GM18868 (cell line): Measurements from ENCODE around the gene BCL7B.
A peak's percentile ranks its signal among the peaks of the same experiment; 100 is the strongest.
"Not testable (repeated sequence)": the region's sequence is repeated elsewhere in the genome, so short reads cannot be mapped to it uniquely, and the experiment has no call there.

Source experiments
- ATAC-seq: cut with Tn5 transposase; IDR thresholded peaks from one replicate; pipeline ENCODE4 v1.9.1; 2021; ENCODE audit warnings: mild to moderate bottlenecking, moderate library complexity; ENCODE audit not compliant: unreplicated experiment

The BCL7B gene

DNA sequence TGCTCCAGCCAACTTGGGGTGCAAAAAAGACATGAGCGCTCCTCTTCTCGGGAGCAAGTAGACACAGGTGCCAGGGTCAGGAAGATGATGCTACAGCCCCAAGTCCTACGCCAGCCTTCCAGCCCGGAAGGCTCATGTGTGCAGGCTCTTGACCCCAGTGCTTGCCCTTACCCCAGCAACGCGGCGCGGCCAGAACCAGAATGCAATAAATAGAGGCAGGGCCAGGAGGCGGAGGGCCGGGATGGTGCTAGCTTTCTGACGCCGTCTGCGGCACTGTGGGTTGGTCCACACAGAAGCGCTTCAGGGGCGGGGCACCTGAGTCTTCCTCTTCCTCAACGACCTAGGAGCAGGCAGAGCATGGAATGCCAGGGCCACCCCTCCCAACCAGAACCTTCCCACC, 20.4 kb downstream of the BCL7B start:
- ATAC-seq: no peak

GRCh38 chr7:73536479-73536878, 21.0 kb downstream of the BCL7B start:
- ATAC-seq: no peak

- not testable (repeated sequence) for ATAC-seq
Observed at GRCh38 chr7:73535918-73536317, 21.6 kb downstream of the BCL7B start.

- ATAC-seq: no peak
Observed at GRCh38 chr7:73533742-73534141, 23.7 kb downstream of the BCL7B start.

GRCh38 chr7:73532224-73532623, 25.3 kb downstream of the BCL7B start:
- no peak for ATAC-seq

DNA sequence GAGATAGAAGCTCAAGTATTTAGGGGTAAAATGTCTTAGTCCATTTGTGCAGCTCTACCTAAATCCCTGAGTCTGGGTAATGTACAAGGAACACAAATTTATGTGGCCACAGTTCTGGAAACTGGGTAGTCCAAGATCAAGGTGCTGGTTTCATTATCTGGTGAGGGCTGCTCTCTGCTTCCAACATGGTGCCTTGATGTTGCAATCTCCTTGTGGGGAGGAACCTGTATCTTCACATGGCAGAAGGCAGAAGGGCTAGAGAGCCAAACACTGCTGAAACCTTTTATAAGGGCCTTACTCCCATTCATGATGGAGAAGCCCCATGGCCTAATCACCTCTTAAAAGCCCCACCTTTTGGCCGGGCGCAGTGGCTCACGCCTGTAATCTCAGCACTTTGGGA, 26.7 kb downstream of the BCL7B start:
- no peak for ATAC-seq

GRCh38 chr7:73526896-73527821, 30.3 kb downstream of the BCL7B start:
- no peak for ATAC-seq

GRCh38 chr7:73526158-73526494, 31.4 kb downstream of the BCL7B start:
- ATAC-seq: not testable (repeated sequence)

- peak; percentile 86 for ATAC-seq
Observed at GRCh38 chr7:73522105-73522872, 35.2 kb downstream of the BCL7B start, which contains the start of gene BAZ1B. BAZ1B (minus strand) TSS chr7:73522293; CDS start chr7:73521933, 360 bp downstream.

GRCh38 chr7:73521636-73522104, 35.8 kb downstream of the BCL7B start:
- peak; percentile 31 for ATAC-seq

- ATAC-seq: no peak
Observed at GRCh38 chr7:73520673-73521635, 36.5 kb downstream of the BCL7B start.

GRCh38 chr7:73519867-73520672, 37.4 kb downstream of the BCL7B start:
- no peak for ATAC-seq

DNA sequence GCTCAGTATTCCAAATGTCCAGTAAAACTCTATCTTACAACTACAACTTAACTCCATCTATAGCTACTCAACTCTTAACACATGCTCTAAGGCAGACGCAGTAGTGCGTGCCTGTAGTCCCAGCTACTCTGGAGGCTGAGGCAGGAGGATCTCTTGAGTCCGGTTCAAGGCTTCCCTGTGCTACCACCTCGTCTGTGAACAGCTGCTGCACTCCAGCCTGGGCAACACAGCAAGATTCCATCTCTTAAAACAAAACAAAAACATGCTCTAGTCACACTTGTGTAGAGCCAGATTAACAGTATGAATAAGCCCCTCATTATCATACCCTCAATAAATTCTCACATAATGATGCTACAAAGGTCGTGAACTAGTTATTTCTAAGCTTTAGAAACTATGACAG, 39.0 kb downstream of the BCL7B start:
- no peak for ATAC-seq

DNA sequence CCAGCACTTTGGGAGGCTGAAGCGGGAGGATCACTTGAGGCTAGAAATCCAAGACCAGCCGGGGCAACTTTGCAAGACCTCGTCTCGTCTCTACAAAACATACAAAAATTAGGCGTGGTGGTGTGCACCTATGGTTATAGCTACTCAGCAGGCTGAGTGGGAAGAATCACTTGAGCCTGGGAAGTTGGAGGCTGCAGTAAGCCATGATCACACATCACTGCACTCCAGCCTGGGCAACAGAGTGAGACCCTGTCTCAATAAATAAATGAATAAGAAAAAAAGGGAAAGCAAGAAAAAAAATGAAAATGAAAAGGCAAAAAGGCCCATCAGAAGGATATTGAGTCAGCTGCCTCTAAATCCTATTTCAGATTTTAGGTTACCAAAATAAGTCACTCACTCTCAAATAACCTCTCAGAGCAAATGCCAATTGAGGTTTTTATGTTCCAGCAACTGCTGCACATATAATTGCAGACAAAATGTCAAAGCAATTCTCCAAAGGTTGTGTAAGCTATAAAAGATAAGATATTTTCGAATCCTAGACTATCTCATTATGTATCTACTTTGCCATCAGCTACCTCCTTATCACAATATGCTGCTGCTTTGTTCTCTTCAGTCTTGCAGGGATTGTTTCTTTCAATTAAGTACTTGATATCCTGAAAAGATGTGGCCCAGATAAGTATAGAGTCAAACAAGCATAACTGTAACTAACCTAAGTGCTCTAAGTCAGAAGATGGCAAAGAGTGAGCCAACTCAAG, 40.1 kb downstream of the BCL7B start:
- ATAC-seq: no peak

DNA sequence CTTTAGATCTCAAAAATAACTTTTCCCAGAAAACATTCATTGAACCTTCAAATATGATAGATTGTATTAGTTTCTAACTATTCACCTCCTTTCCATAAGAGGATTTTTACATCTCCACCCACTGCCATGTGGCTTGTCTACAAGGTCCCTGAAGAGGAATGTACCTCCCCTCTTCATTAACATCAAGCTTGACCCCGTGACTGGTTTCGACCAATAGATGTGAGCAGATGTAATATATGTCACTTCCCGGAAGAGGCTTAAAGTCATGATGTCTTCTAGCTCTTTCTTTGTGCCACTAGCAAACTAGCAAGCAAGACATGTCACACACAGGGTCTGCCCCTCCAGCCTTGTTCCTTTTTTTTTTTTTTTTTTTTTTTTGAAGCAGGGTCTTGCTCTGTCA, 42.3 kb downstream of the BCL7B start:
- no peak for ATAC-seq

DNA sequence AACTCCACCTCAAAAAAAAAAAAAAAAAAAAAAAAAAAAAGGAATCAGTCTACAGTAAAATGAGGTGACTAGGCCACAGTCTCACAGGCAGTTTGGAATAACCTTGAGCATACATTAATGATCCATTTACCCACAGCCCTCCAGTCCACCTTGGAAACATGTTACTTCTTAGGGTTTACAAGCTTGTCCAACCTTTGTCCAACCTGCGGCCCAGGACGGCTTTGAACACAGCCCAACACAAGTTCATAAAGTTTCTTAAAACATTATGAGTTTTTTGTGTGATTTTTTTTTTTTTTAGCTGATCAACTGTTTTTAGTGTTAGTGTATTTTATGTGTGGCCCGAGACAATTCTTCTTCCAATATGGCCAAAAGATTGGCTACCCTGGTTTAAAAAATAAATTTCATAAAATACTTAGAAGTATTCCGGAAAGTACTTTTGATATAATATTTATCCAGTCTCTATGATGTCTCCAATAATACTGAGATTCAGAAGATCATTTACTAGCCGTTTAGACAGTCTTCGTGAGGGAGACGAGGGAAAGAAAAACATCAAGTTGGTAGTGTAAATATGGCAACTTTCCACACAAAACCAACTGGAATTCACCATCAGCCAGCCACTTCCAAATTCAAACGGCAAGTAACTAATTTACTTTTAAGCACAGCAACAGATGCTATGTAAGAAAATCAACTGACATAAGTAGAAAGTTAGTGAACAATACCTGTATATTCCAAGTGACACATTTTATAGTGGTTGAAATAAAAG, 45.3 kb downstream of the BCL7B start:
- ATAC-seq: no peak

DNA sequence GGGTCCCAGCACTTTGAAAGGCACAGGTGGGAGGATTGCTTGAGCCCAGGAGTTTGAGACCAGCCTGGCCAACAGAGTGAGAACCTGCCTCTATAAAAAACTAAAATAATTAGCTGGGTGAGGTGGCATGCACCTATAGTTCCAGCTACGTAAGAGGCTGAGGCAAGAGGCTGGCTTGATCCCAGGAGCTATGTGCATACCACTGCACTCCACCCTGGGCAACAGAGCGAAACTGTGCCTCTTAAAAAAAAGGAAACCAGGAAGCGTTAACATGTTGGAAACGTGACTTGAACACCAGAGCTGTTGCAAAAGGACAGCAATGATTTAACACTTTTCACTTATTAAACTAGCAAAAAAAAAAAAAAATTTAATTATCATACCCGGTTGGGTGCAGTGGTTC, 48.0 kb downstream of the BCL7B start:
- no peak for ATAC-seq

GRCh38 chr7:73507556-73507955, 49.9 kb downstream of the BCL7B start:
- ATAC-seq: no peak
